GM12891 (cell line): ENCODE data around the gene BMF.

ENCODE experiments used
- PAX5 ChIP-seq: IDR thresholded peaks from 2 replicates; pipeline ENCODE4 v1.6.1; 2011; ENCODE audit warnings: low read length, moderate library complexity, mild to moderate bottlenecking; ENCODE audit not compliant: insufficient read depth, severe bottlenecking
- POLR2A ChIP-seq: IDR thresholded peaks from 2 replicates; pipeline ENCODE4 v1.6.1; 2011; ENCODE audit warnings: low read depth, low read length, control low read depth
- POLR2AphosphoS5 ChIP-seq: IDR thresholded peaks from 2 replicates; pipeline ENCODE4 v1.6.1; 2011; ENCODE audit warnings: low read depth, low read length, control low read depth
- POU2F2 ChIP-seq: IDR thresholded peaks from 2 replicates; pipeline ENCODE4 v1.6.1; 2011; ENCODE audit warnings: low read depth, mild to moderate bottlenecking, control low read depth, low read length, moderate library complexity
- SPI1 ChIP-seq: IDR thresholded peaks from 2 replicates; pipeline ENCODE4 v1.6.1; 2011; ENCODE audit warnings: low read depth, low read length, control low read depth
- TAF1 ChIP-seq: IDR thresholded peaks from 2 replicates; pipeline ENCODE4 v1.6.1; 2011; ENCODE audit warnings: low read depth, low read length, control low read depth

- TF ChIP-seq POLR2AphosphoS5 = no peak
- TF ChIP-seq POLR2A = no peak
- TF ChIP-seq SPI1 = no peak
- no peak for TF ChIP-seq TAF1
- TF ChIP-seq PAX5 = no peak
- no peak for TF ChIP-seq POU2F2
Measured at GRCh38 chr15:40137303-40138200, 28.9 kb upstream of the BMF start.
